B cell (primary cell): Measurements from ENCODE around the gene TEX10. TPM values are rescaled to one million over a fixed set of nuclear protein-coding genes. Genes with fewer than 3 reads are reported as not detected.

Source experiments
- ATAC-seq: fragments of 200-7000 bp; cut with Tn5 transposase; one replicate; pipeline ENCODE4 v1.10.0; 2021; ENCODE audit warnings: low read depth, mild to moderate bottlenecking, moderate number of reproducible peaks, moderate library complexity
- CTCF ChIA-PET: fragments of 350-600 bp; sonication (Branson Sonifier 250); formaldehyde crosslinking; loops from one replicate; lab custom pipeline; 2021; ENCODE audit warnings: antibody characterized with exemption, inconsistent platforms; lab: Charles Lee
- POLR2A ChIA-PET: fragments of 350-600 bp; sonication (Branson Sonifier 250); formaldehyde crosslinking; loops from one replicate; lab custom pipeline; 2021; ENCODE audit warnings: antibody characterized with exemption; lab: Charles Lee
- DNase-seq: peaks from one replicate; pipeline ENCODE4 v3.0.0; 2013
- H2AFZ ChIP-seq: 2 replicates; pipeline ENCODE4 v1.6.1; 2012; ENCODE audit warnings: mild to moderate bottlenecking, low read depth, low read length; ENCODE audit not compliant: insufficient read depth, poor library complexity, severe bottlenecking
- H3K27ac ChIP-seq, 2 donors: 1 replicate in 1 of 2; 2 replicates in 1 of 2; pipeline ENCODE4 v1.5.1; 2012 to 2013; ENCODE audit warnings: low read length in 2 of 2, mild to moderate bottlenecking in 2 of 2, moderate library complexity in 1 of 2
- H3K27me3 ChIP-seq, 4 experiments: fragments of 200-600 bp in 1 of 4; sonication (generic) in 1 of 4; replicated peaks in 1 of 4; 1 replicate in 2 of 4; 2 replicates in 2 of 4; pipeline versions ENCODE4 v1.6.1 to v1.7.0; 2013 to 2016; ENCODE audit warnings: low read length in 3 of 4, mild to moderate bottlenecking in 2 of 4, mixed read lengths in 1 of 4, moderate library complexity in 1 of 4; ENCODE audit not compliant: insufficient read depth in 4 of 4, control insufficient read depth in 3 of 4; ENCODE audit errors: control extremely low read depth in 1 of 4
- H3K36me3 ChIP-seq, 2 experiments: replicated peaks in 1 of 2; 1 replicate in 1 of 2; 2 replicates in 1 of 2; pipeline versions ENCODE4 v1.6.1 to v1.7.1; 2013; ENCODE audit warnings: low read length in 1 of 2; ENCODE audit not compliant: insufficient read depth in 2 of 2, control insufficient read depth in 1 of 2; ENCODE audit errors: control extremely low read depth in 1 of 2, extremely low read depth in 1 of 2
- H3K4me1 ChIP-seq, 2 donors: fragments of 200-600 bp in 1 of 2; sonication (generic) in 1 of 2; 1 replicate in 1 of 2; 2 replicates in 1 of 2; pipeline versions ENCODE4 v1.5.1 to v1.6.1; 2013 to 2017; ENCODE audit warnings: low read length in 2 of 2; ENCODE audit not compliant: control insufficient read depth in 2 of 2, insufficient read depth in 2 of 2
- H3K4me2 ChIP-seq: replicated peaks from 2 replicates; pipeline ENCODE3; 2012; ENCODE audit warnings: mild to moderate bottlenecking, low read depth, low read length; ENCODE audit not compliant: poor library complexity, severe bottlenecking
- H3K4me3 ChIP-seq, 5 experiments: fragments of 200-600 bp in 1 of 5; sonication (generic) in 1 of 5; 1 replicate in 3 of 5; 2 replicates in 2 of 5; pipeline versions ENCODE4 v1.5.1 to v1.7.0; 2011 to 2016; ENCODE audit warnings: low read length in 4 of 5, mild to moderate bottlenecking in 4 of 5, low read depth in 2 of 5, control low read depth in 1 of 5, moderate library complexity in 1 of 5; ENCODE audit not compliant: insufficient read depth in 1 of 5; ENCODE audit errors: control extremely low read depth in 1 of 5, extremely low read depth in 1 of 5
- H3K79me2 ChIP-seq: fragments of 200-600 bp; sonication (generic); one replicate; pipeline ENCODE4 v1.6.0; 2016; ENCODE audit warnings: low read length; ENCODE audit not compliant: control insufficient read depth, insufficient read depth
- H3K9ac ChIP-seq: fragments of 200-600 bp; sonication (generic); 2 replicates; pipeline ENCODE4 v1.6.1; 2017; ENCODE audit warnings: mild to moderate bottlenecking, low read length, moderate library complexity
- H3K9me3 ChIP-seq, 3 donors: one replicate each; pipeline versions ENCODE4 v1.6.1 to v1.7.1; 2013; ENCODE audit warnings: low read length in 2 of 3; ENCODE audit not compliant: control insufficient read depth in 2 of 3, insufficient read depth in 1 of 3; ENCODE audit errors: control extremely low read depth in 1 of 3
- H4K20me1 ChIP-seq: 2 replicates; pipeline ENCODE4 v1.6.0; 2012; ENCODE audit warnings: mild to moderate bottlenecking, low read length; ENCODE audit not compliant: insufficient read depth, control insufficient read depth, poor library complexity, severe bottlenecking
- H3K27ac Mint-ChIP-seq: one replicate; pipeline ENCODE4 v1.8.0; 2021; ENCODE audit warnings: mixed read lengths
- H3K27me3 Mint-ChIP-seq: one replicate; pipeline ENCODE4 v1.8.0; 2021; ENCODE audit warnings: mixed read lengths
- H3K4me1 Mint-ChIP-seq: one replicate; pipeline ENCODE4 v1.8.0; 2021; ENCODE audit warnings: mixed read lengths
- H3K4me3 Mint-ChIP-seq: one replicate; pipeline ENCODE4 v1.8.0; 2021; ENCODE audit warnings: mixed read lengths
- H3K9me3 Mint-ChIP-seq: one replicate; pipeline ENCODE4 v1.8.0; 2022; ENCODE audit warnings: mixed read lengths; ENCODE audit not compliant: insufficient read depth
- CTCF ChIP-seq: fragments of 200-600 bp; IDR thresholded peaks from one replicate; pipeline ENCODE4 v1.8.0; 2022; ENCODE audit warnings: antibody characterized with exemption, mild to moderate bottlenecking
- EZH2 ChIP-seq: IDR thresholded peaks from 2 replicates; pipeline ENCODE4 v1.6.1; 2012; ENCODE audit warnings: borderline replicate concordance, low read depth, mild to moderate bottlenecking, moderate library complexity, low read length; ENCODE audit not compliant: insufficient read depth, poor library complexity, severe bottlenecking
- WGBS: methylation state at CpG from one replicate; pipeline ENCODE4 v1.1.5; 2013; ENCODE audit warnings: missing lambda C conversion rate; ENCODE audit not compliant: insufficient coverage; 5-methylcytosine and 5-hydroxymethylcytosine counted together
- intact Hi-C: fragments of 100-400 bp; cut with micrococcal nuclease; formaldehyde crosslinking; loops from one replicate; pipeline ENCODE4 v1.10.0; 2022
- polyA plus RNA-seq: library from polyadenylated mRNA; depleted of rRNA; stranded (reverse); fragments of >200 nt; gene quantifications from 2 replicates; pipeline ENCODE4 v1.2.3, GENCODE V29; 2012
- total RNA-seq, 2 donors: library from RNA; stranded (reverse); fragments of 120-200 nt in 1 of 2; gene quantifications; 1 replicate in 1 of 2; 2 replicates in 1 of 2; pipeline versions ENCODE4 v1.2.3 to v1.2.4, GENCODE V29; 2013 to 2022

The TEX10 gene
- total and polyA plus RNA-seq, 2 donors (not counting 1 experiment from before 2014, with no cell fraction given), result 15.5 to 24.9 TPM

- no CpG with 5 or more reads among the region's 2 CpGs for WGBS
- no peak overlapping the region for H3K4me3 Mint-ChIP-seq
- Histone ChIP-seq H4K20me1 (no peaks in the 10 kb centered on the region), H3K36me3 (peaks cover 8 to 64% of the 10 kb centered on the region in 2 experiments), H3K4me1 (no peaks in the 10 kb centered on the region), H3K9ac (no peak overlapping the region), H3K27me3 (no peaks in the 10 kb centered on the region), H2AFZ (no peak overlapping the region), H3K79me2 (no peaks in the 10 kb centered on the region), H3K4me3 (no peak overlapping the region), H3K4me2 (no peak overlapping the region), H3K9me3 (no peaks in the 10 kb centered on the region), H3K27ac (no peak overlapping the region)
- TF ChIP-seq EZH2 (no peak), CTCF (no peak)
- ChIA-PET CTCF (no interaction called here), POLR2A (no interaction called here)
- H3K4me1 Mint-ChIP-seq, result no peaks in the 10 kb centered on the region
- intact Hi-C loops, result no loop called here
- ATAC-seq (no peak), DNase-seq (no peak)
- H3K9me3 Mint-ChIP-seq, result no peaks in the 10 kb centered on the region
- no peak overlapping the region for H3K27ac Mint-ChIP-seq
- no peaks in the 10 kb centered on the region for H3K27me3 Mint-ChIP-seq
Observed at GRCh38 chr9:100307080-100307479, 45.7 kb downstream of the TEX10 start.

- ChIA-PET CTCF (interaction anchor here (1.3 to 1.4 kb wide), 2 partner anchors 10 to 19 kb away, joined by 3 to 4 read pairs; no protein-coding TSS in a partner anchor), POLR2A (no interaction called here)
- Mint-ChIP-seq H3K9me3 (no peaks in the 10 kb centered on the region), H3K27me3 (no peaks in the 10 kb centered on the region), H3K27ac (no peak overlapping the region), H3K4me1 (no peaks in the 10 kb centered on the region), H3K4me3 (no peak overlapping the region)
- Histone ChIP-seq H3K27me3 (no peaks in the 10 kb centered on the region), H4K20me1 (no peaks in the 10 kb centered on the region), H3K4me2 (no peak overlapping the region), H3K36me3 (peaks cover 8 to 69% of the 10 kb centered on the region in 2 experiments), H2AFZ (no peak overlapping the region), H3K9me3 (no peaks in the 10 kb centered on the region), H3K27ac (no peak overlapping the region), H3K9ac (no peak overlapping the region), H3K4me3 (no peak overlapping the region), H3K79me2 (no peaks in the 10 kb centered on the region), H3K4me1 (no peaks in the 10 kb centered on the region)
- TF ChIP-seq CTCF, result no peak
- TF ChIP-seq EZH2, result no peak
- no peak for ATAC-seq
- DNase-seq, result no peak
- intact Hi-C loops, result no loop called here
- WGBS, result no CpG with 5 or more reads among the region's 1 CpG
Observed at GRCh38 chr9:100306283-100306682, 46.5 kb downstream of the TEX10 start.
